ENCODE data around the gene FAM13A.

GRCh38 chr4:88820698-88821415, 236.1 kb downstream of the FAM13A start:
- TF ChIP-seq CTCF (IDR thresholded peaks at IDR 0.05) (no peak), POLR2A (IDR thresholded peaks at IDR 0.05) (no peak)
